Small intestine (tissue), 7 donors: ENCODE measurements around the gene SAV1. TPM values are rescaled to one million over a fixed set of nuclear protein-coding genes. Genes with fewer than 3 reads are reported as not detected.

Experiments used
- DNase-seq, 2 donors: peaks; one replicate each; pipeline versions ENCODE4 v3.0.0 to v3.0.0-alpha.2; 2013
- FAIRE-seq: peaks from 2 replicates; lab custom pipeline; 2012; peaks lifted over from hg19 to GRCh38; lab: Jason Lieb, UNC
- H3K27ac ChIP-seq, 3 donors: one replicate each; pipeline ENCODE4 v1.5.1; 2013; ENCODE audit warnings: low read length in 2 of 3, mild to moderate bottlenecking in 2 of 3, control low read depth in 1 of 3, inconsistent platforms in 1 of 3, low read depth in 1 of 3, moderate library complexity in 1 of 3
- H3K27me3 ChIP-seq, 3 donors: one replicate each; pipeline ENCODE4 v1.6.1; 2013; ENCODE audit warnings: low read length in 3 of 3, inconsistent platforms in 1 of 3; ENCODE audit not compliant: control insufficient read depth in 3 of 3, insufficient read depth in 3 of 3
- H3K36me3 ChIP-seq, 3 donors: one replicate each; pipeline ENCODE4 v1.6.1; 2013; ENCODE audit warnings: low read length in 3 of 3, inconsistent platforms in 1 of 3, low read depth in 1 of 3, mild to moderate bottlenecking in 1 of 3, moderate library complexity in 1 of 3; ENCODE audit not compliant: control insufficient read depth in 3 of 3, insufficient read depth in 2 of 3
- H3K4me1 ChIP-seq, 3 donors: one replicate each; pipeline ENCODE4 v1.6.1; 2013; ENCODE audit warnings: low read length in 2 of 3, inconsistent platforms in 1 of 3, low read depth in 1 of 3, mild to moderate bottlenecking in 1 of 3, moderate library complexity in 1 of 3; ENCODE audit not compliant: control insufficient read depth in 3 of 3, insufficient read depth in 2 of 3
- H3K4me3 ChIP-seq, 3 donors: one replicate each; pipeline ENCODE4 v1.5.1; 2013; ENCODE audit warnings: low read length in 3 of 3, control low read depth in 1 of 3, inconsistent platforms in 1 of 3, low read depth in 1 of 3, mild to moderate bottlenecking in 1 of 3, moderate library complexity in 1 of 3
- H3K9me3 ChIP-seq, 2 donors: one replicate each; pipeline ENCODE4 v1.6.1; 2013; ENCODE audit warnings: low read depth in 1 of 2, low read length in 1 of 2; ENCODE audit not compliant: control insufficient read depth in 2 of 2, insufficient read depth in 1 of 2
- WGBS, 3 donors: extraction: QIAGEN DNeasy Blood & Tissue Kit; methylation state at CpG; one replicate each; pipeline ENCODE4 v1.1.7; 2013; 5-methylcytosine and 5-hydroxymethylcytosine counted together
- polyA plus RNA-seq, 4 donors: library from polyadenylated mRNA; stranded (reverse) in 3 of 4; unstranded in 1 of 4; fragments of 200-250 nt in 3 of 4; fragments of 120-200 nt in 1 of 4; gene quantifications; one replicate each; pipeline versions ENCODE4 v1.2.1 to v1.2.3, GENCODE V29; 2013
- donor health status: healthy with polysubstance abuse.
- donor health status: control.
- donor health status: control.
- donor health status: Bipolar disorder and iron deficiency.
- donor health status: healthy.

Gene SAV1
- polyA plus RNA-seq, 4 donors, result 15.0 to 17.6 (median 15.3) TPM

DNA sequence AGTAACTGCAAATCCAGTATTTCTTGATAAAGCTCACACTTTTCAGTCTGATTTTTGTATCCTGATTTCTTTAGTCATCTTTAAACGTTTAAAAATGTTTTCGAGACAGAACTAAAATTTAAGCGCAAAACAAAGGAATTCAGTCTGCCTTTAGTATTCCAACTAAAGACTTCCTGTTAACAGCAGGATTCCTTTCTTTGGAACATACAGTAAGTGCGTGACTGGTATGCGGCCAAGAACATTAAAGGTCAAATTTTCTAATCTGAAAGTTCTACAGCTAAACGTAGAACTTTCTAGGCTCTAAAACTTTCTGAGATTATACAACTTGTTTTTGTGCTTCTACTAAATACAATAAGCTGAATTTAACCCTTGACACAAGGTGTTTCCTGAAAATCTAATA, 9.9 kb downstream of the SAV1 start:
- no peaks in the 10 kb centered on the region for H3K27me3 ChIP-seq
- H3K36me3 ChIP-seq, result peaks cover 0 to 4% (median 2%) of the 10 kb centered on the region in 3 donors
- no peak overlapping the region for H3K4me3 ChIP-seq
- peak in 1 of 2 donors; percentile 5 for DNase-seq
- FAIRE-seq, result no peak
- H3K27ac ChIP-seq, result no peak overlapping the region
- no peaks in the 10 kb centered on the region for H3K4me1 ChIP-seq
- H3K9me3 ChIP-seq, result no peaks in the 10 kb centered on the region
- 52 to 65% (median 57%) methylated on average over 6 of the region's 6 CpGs for WGBS, 3 donors

DNA sequence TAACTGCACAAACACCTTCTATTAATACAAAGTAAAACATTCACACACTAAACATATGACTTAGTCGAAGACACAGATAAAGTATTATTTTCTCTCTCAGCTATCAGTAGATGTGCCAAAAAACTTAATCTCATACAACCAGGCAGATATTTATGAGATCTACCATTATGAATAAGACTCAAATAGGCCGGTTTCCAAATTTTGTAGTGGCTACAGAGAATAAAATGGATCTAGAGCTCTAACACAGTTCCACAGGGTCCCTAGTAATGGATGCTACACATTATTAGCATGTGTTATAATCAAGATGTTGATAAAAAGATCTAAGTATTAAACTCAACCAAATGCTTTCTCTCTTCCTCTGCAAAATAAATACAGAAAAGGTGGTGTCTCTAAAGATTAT, 10.4 kb downstream of the SAV1 start:
- Histone ChIP-seq H3K27ac (no peak overlapping the region), H3K27me3 (no peaks in the 10 kb centered on the region), H3K4me3 (no peak overlapping the region), H3K36me3 (peaks cover 0 to 4% (median 2%) of the 10 kb centered on the region in 3 donors), H3K9me3 (no peaks in the 10 kb centered on the region), H3K4me1 (no peaks in the 10 kb centered on the region)
- FAIRE-seq (no peak), DNase-seq (no peak)
- whole genome bisulfite sequencing, 3 donors, result 49 to 65% (median 60%) methylated on average over 2 of the region's 2 CpGs

DNA sequence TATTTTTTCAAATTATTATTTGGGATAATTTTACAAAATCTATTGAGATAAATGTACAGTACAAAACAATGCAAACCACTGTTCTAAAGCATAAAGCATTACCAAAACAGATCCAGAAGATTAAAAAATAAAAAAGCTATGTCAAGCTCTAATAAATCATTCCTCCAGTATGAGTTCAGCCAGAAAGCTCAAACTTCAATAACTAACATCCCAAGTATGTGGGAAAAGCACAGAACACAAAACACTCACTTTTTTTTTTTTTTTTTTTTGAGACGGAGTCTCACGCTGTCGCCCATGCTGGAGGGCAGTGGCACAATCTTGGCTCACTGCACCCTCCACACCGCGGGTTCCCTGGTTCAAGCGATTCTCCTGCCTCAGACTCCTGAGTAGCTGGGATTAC, 11.3 kb downstream of the SAV1 start:
- Histone ChIP-seq H3K4me1 (no peaks in the 10 kb centered on the region), H3K4me3 (no peak overlapping the region), H3K27ac (no peak overlapping the region), H3K9me3 (no peaks in the 10 kb centered on the region), H3K27me3 (no peaks in the 10 kb centered on the region), H3K36me3 (peaks cover 0 to 7% (median 2%) of the 10 kb centered on the region in 3 donors)
- WGBS, 3 donors, result 86 to 100% (median 96%) methylated on average over 6 of the region's 6 CpGs
- no peak for FAIRE-seq
- DNase-seq, result no peak

DNA sequence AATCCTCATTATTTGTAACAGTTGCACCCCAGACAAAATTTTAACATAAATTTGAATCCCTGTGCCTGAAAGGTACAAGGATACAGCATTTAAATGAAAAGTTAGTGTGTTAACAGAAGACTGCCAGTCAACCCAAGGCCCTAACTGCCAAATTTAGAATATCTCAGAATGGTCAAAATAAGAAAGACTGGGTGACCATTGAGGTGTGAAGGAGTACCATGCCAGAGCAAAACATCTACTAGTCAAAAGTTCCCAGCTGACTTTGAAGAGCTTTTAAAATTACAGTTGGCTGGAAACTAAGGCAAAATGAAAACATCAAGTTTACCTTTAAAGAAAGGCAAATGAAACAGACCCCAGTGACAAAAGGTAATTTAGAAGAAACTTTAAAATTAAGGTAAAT, 18.4 kb downstream of the SAV1 start:
- DNase-seq (no peak), FAIRE-seq (no peak)
- Histone ChIP-seq H3K27me3 (no peaks in the 10 kb centered on the region), H3K4me1 (no peaks in the 10 kb centered on the region), H3K9me3 (no peaks in the 10 kb centered on the region), H3K27ac (no peak overlapping the region), H3K36me3 (peaks cover 0 to 7% (median 0%) of the 10 kb centered on the region in 3 donors), H3K4me3 (no peak overlapping the region)

DNA sequence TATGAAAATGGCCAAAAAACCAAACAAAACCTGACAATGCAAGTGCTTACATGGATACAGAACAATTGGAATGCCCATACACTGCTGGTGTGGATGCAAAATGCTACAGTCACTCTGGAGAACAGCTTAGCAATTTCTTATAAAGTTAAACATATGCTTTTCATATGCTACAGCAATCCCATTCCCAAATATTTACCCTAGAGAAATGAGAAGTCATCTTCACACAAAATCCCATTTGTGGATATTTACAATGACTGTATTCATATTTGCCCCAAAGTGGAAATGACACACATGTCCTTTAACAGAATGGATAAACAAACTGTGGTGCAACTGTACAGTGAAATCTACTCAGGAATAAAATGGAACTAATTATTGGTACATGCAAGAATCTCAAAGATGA, 20.4 kb downstream of the SAV1 start:
- peaks cover 0 to 7% (median 0%) of the 10 kb centered on the region in 3 donors for H3K36me3 ChIP-seq
- H3K4me1 ChIP-seq, result no peaks in the 10 kb centered on the region
- no peak for FAIRE-seq
- no peaks in the 10 kb centered on the region for H3K9me3 ChIP-seq
- no peak for DNase-seq
- no peak overlapping the region for H3K27ac ChIP-seq
- no peaks in the 10 kb centered on the region for H3K27me3 ChIP-seq
- H3K4me3 ChIP-seq, result no peak overlapping the region

DNA sequence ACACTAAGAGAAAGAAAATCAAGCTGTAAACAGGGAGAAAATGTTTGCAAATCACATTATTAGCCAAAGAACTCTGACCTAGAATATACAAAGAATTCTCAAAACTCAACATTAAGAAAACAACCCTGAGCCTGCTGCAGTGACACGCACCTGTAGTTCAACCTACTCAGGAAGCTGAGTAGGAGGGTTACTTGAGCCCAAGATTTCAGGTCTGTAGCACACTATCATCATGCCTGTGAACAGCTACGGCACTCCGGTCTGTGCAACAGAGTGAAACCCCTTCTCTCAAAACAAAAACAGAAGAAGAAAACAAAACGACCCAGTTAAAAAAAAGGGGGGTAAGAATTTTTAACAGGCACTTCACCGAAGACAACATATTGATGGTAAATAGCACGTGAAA, 20.8 kb downstream of the SAV1 start:
- DNase-seq (no peak), FAIRE-seq (no peak)
- 68 to 87% (median 76%) methylated on average over 6 of the region's 6 CpGs for WGBS, 3 donors
- Histone ChIP-seq H3K27ac (no peak overlapping the region), H3K9me3 (no peaks in the 10 kb centered on the region), H3K27me3 (no peaks in the 10 kb centered on the region), H3K36me3 (peaks cover 0 to 4% (median 0%) of the 10 kb centered on the region in 3 donors), H3K4me1 (no peaks in the 10 kb centered on the region), H3K4me3 (no peak overlapping the region)

DNA sequence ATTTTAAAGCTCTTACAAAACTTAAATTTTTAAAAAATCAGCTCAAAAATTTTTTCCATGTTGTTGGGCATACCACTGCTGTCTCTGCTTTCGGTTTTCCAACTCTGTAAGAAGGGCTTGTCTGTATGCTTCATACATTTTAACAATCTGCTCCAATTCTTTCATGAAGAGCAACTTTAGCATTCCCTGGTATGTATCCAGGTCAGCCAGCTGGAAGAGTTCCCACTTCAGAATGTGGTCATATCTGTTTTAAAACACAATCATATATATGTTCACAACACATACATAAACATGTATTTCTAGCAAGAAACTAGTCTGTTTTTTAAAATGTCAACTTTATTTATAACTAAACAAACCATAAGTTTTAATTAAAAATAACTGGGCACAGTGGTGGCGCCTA, 33.0 kb downstream of the SAV1 start:
- H3K36me3 ChIP-seq, result peaks cover 2 to 18% (median 5%) of the 10 kb centered on the region in 3 donors
- no peaks in the 10 kb centered on the region for H3K9me3 ChIP-seq
- 93 to 98% (median 94%) methylated on average over 2 of the region's 2 CpGs for WGBS, 3 donors
- no peak for FAIRE-seq
- no peaks in the 10 kb centered on the region for H3K4me1 ChIP-seq
- no peaks in the 10 kb centered on the region for H3K27me3 ChIP-seq
- no peak overlapping the region for H3K27ac ChIP-seq
- no peak overlapping the region for H3K4me3 ChIP-seq
- no peak for DNase-seq

DNA sequence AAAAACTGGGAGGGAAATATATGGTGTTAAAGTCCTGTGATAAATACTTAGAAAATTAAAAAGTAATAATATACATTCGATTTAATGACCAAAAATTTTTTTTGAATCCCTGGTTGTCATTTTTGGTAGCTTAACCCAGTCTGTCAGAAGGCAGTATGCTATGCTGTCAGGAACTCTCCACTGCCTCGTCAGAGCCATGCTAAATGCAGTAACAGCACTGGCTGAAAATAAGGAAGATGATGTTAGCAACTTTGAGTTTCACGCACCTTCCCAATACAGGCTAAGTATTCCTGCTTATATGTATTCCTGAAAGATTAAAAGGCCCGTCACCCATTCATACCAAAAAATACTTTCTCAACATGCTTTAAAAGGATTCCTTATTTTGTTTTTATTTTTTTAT, 34.2 kb downstream of the SAV1 start:
- no peak for DNase-seq
- Histone ChIP-seq H3K27ac (no peak overlapping the region), H3K36me3 (peaks cover 0 to 18% (median 5%) of the 10 kb centered on the region in 3 donors), H3K4me1 (no peaks in the 10 kb centered on the region), H3K9me3 (no peaks in the 10 kb centered on the region), H3K27me3 (no peaks in the 10 kb centered on the region), H3K4me3 (no peak overlapping the region)
- no peak for FAIRE-seq
- WGBS, 3 donors, result 85 to 92% (median 89%) methylated on average over 4 of the region's 4 CpGs

DNA sequence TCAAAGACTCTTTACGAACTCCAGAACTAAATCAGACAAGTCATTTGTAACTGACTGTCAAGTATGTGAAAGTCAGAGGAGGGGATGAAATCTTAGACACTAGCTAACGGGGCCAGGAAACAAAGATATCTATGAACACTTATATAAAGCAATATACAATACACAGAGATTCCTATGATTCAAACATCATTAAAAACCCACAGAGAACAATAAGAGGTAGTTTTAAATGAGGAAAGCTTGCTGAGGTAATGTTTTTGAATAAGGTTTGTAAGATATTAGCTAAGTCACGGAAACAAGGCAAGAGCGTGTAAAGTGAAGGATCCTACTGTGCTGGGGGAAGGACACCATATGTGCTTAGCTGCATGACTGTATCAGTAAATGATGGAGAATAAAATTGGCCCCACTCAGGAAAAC, 36.7 kb downstream of the SAV1 start:
- H3K27me3 ChIP-seq, result no peaks in the 10 kb centered on the region
- H3K4me3 ChIP-seq, result no peak overlapping the region
- WGBS, 3 donors, result 88 to 99% (median 97%) methylated on average over 4 of the region's 4 CpGs
- no peak overlapping the region for H3K27ac ChIP-seq
- H3K36me3 ChIP-seq, result peaks cover 0 to 17% (median 5%) of the 10 kb centered on the region in 3 donors
- no peaks in the 10 kb centered on the region for H3K4me1 ChIP-seq
- H3K9me3 ChIP-seq, result no peaks in the 10 kb centered on the region
- DNase-seq, result no peak
- FAIRE-seq, result no peak
